ENCODE results near the gene DKC1.

DKC1 gene

GRCh38 chrX:154776753-154777152, 14.1 kb downstream of the DKC1 start:
- Histone ChIP-seq H3K4me2 (ENCODE audit: low read length) (no peak overlapping the region), H3K79me2 (ENCODE audit: control insufficient read depth, low read length) (no peaks in the 10 kb centered on the region), H3F3A (ENCODE audit: control insufficient read depth, insufficient read depth) (peaks cover 15% of the 10 kb centered on the region), H3K9me2 (replicated peaks; ENCODE audit: control insufficient read depth, low read length) (no peaks in the 10 kb centered on the region), H4K20me1 (ENCODE audit: control insufficient read depth, insufficient read depth, low read depth, low read length) (no peaks in the 10 kb centered on the region), H3K27ac (ENCODE audit: low read depth, low read length) (no peak overlapping the region), H3K4me3 (ENCODE audit: low read length) (no peak overlapping the region), H3K27me3 (ENCODE audit: control insufficient read depth, low read length) (no peaks in the 10 kb centered on the region), H3K9me3 (ENCODE audit: control insufficient read depth, insufficient read depth, low read length) (no peaks in the 10 kb centered on the region), H3K36me3 (ENCODE audit: control insufficient read depth, low read length) (peaks cover 56% of the 10 kb centered on the region), H3K4me1 (ENCODE audit: control insufficient read depth, low read length) (no peaks in the 10 kb centered on the region)
- TF ChIP-seq EZH2phosphoT487 (IDR thresholded peaks at IDR 0.05; ENCODE audit: borderline replicate concordance, low read length) (no peak), CTCF (IDR thresholded peaks at IDR 0.05; ENCODE audit: low read depth, low read length, poor library complexity, severe bottlenecking) (no peak)

GRCh38 chrX:154779261-154779660, 16.6 kb downstream of the DKC1 start:
- TF ChIP-seq EZH2phosphoT487 (IDR thresholded peaks at IDR 0.05; ENCODE audit: borderline replicate concordance, low read length) (no peak), CTCF (IDR thresholded peaks at IDR 0.05; ENCODE audit: low read depth, low read length, poor library complexity, severe bottlenecking) (no peak)
- H3K9me3 ChIP-seq (ENCODE audit: control insufficient read depth, insufficient read depth, low read length) = no peaks in the 10 kb centered on the region
- H3K27ac ChIP-seq (ENCODE audit: low read depth, low read length) = no peak overlapping the region
- no peaks in the 10 kb centered on the region for H3K9me2 ChIP-seq (replicated peaks; ENCODE audit: control insufficient read depth, low read length)
- H3K4me1 ChIP-seq (ENCODE audit: control insufficient read depth, low read length) = no peaks in the 10 kb centered on the region
- no peaks in the 10 kb centered on the region for H3K27me3 ChIP-seq (ENCODE audit: control insufficient read depth, low read length)
- no peak overlapping the region for H3K4me3 ChIP-seq (ENCODE audit: low read length)
- H3K79me2 ChIP-seq (ENCODE audit: control insufficient read depth, low read length) = no peaks in the 10 kb centered on the region
- H3K4me2 ChIP-seq (ENCODE audit: low read length) = no peak overlapping the region
- H3K36me3 ChIP-seq (ENCODE audit: control insufficient read depth, low read length) = peaks cover 38% of the 10 kb centered on the region
- no peaks in the 10 kb centered on the region for H4K20me1 ChIP-seq (ENCODE audit: control insufficient read depth, insufficient read depth, low read depth, low read length)
- peaks cover 15% of the 10 kb centered on the region for H3F3A ChIP-seq (ENCODE audit: control insufficient read depth, insufficient read depth)

- H3K36me3 ChIP-seq (ENCODE audit: control insufficient read depth, low read length) = peaks cover 21% of the 10 kb centered on the region
- no peaks in the 10 kb centered on the region for H3K9me3 ChIP-seq (ENCODE audit: control insufficient read depth, insufficient read depth, low read length)
- no peaks in the 10 kb centered on the region for H3K79me2 ChIP-seq (ENCODE audit: control insufficient read depth, low read length)
- H4K20me1 ChIP-seq (ENCODE audit: control insufficient read depth, insufficient read depth, low read depth, low read length) = no peaks in the 10 kb centered on the region
- no peak overlapping the region for H3K4me2 ChIP-seq (ENCODE audit: low read length)
- H3K27me3 ChIP-seq (ENCODE audit: control insufficient read depth, low read length) = no peaks in the 10 kb centered on the region
- no peak overlapping the region for H3K4me3 ChIP-seq (ENCODE audit: low read length)
- no peaks in the 10 kb centered on the region for H3K4me1 ChIP-seq (ENCODE audit: control insufficient read depth, low read length)
- no peaks in the 10 kb centered on the region for H3K9me2 ChIP-seq (replicated peaks; ENCODE audit: control insufficient read depth, low read length)
- TF ChIP-seq CTCF (IDR thresholded peaks at IDR 0.05; ENCODE audit: low read depth, low read length, poor library complexity, severe bottlenecking) (no peak), EZH2phosphoT487 (IDR thresholded peaks at IDR 0.05; ENCODE audit: borderline replicate concordance, low read length) (no peak)
- H3K27ac ChIP-seq (ENCODE audit: low read depth, low read length) = no peak overlapping the region
- H3F3A ChIP-seq (ENCODE audit: control insufficient read depth, insufficient read depth) = peaks cover 15% of the 10 kb centered on the region
Observed at GRCh38 chrX:154780968-154781367, 18.3 kb downstream of the DKC1 start.
